AG09319 (cell line): ENCODE measurements around the gene SLC44A3.
"Not testable (repeated sequence)": the region's sequence is repeated elsewhere in the genome, so short reads cannot be mapped to it uniquely, and the experiment has no call there.

Experiments
- DNase-seq: peaks from one replicate; pipeline ENCODE4 v3.0.0-alpha.2; 2010; ENCODE audit warnings: low read depth; ENCODE audit errors: extremely low read depth
- TF ChIP-seq, protein P1 (sequence below): IDR thresholded peaks from 2 replicates; pipeline ENCODE4 v1.5.1; 2011; ENCODE audit warnings: low read depth, mild to moderate bottlenecking, inconsistent platforms, low read length, moderate library complexity

Gene SLC44A3

DNA sequence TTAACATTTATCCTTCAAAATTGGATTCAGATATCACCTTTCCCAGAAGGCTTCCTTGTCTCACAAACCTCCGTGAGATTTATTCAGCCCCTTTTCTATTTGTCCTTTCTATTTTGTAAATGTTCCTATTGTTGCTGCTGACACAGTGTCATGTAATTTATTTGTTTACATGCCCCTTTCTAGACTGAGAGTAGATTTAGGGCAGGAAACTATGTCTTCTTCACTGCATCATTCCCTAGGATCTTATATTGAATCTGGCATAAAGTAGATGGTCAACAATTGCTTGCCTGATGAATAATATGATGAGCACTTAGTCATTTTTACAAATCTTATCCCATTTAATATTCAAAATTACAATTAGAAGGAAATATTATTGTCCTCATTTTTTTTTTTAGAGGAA, 114.9 kb downstream of the SLC44A3 start:
- DNase-seq, result no peak
- TF ChIP-seq, protein P1, sequence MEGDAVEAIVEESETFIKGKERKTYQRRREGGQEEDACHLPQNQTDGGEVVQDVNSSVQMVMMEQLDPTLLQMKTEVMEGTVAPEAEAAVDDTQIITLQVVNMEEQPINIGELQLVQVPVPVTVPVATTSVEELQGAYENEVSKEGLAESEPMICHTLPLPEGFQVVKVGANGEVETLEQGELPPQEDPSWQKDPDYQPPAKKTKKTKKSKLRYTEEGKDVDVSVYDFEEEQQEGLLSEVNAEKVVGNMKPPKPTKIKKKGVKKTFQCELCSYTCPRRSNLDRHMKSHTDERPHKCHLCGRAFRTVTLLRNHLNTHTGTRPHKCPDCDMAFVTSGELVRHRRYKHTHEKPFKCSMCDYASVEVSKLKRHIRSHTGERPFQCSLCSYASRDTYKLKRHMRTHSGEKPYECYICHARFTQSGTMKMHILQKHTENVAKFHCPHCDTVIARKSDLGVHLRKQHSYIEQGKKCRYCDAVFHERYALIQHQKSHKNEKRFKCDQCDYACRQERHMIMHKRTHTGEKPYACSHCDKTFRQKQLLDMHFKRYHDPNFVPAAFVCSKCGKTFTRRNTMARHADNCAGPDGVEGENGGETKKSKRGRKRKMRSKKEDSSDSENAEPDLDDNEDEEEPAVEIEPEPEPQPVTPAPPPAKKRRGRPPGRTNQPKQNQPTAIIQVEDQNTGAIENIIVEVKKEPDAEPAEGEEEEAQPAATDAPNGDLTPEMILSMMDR, result no peak

- TF ChIP-seq, protein P1, result no peak
- DNase-seq, result no peak
Measured at GRCh38 chr1:94935476-94935875, 115.3 kb downstream of the SLC44A3 start.

GRCh38 chr1:94936861-94937620, 116.9 kb downstream of the SLC44A3 start:
- no peak for DNase-seq
- TF ChIP-seq, protein P1, result no peak

GRCh38 chr1:94937820-94938219, 117.7 kb downstream of the SLC44A3 start:
- TF ChIP-seq, protein P1, result no peak
- no peak for DNase-seq

- no peak for DNase-seq
- TF ChIP-seq, protein P1, result no peak
Measured at GRCh38 chr1:94940738-94941137, 120.6 kb downstream of the SLC44A3 start.

DNA sequence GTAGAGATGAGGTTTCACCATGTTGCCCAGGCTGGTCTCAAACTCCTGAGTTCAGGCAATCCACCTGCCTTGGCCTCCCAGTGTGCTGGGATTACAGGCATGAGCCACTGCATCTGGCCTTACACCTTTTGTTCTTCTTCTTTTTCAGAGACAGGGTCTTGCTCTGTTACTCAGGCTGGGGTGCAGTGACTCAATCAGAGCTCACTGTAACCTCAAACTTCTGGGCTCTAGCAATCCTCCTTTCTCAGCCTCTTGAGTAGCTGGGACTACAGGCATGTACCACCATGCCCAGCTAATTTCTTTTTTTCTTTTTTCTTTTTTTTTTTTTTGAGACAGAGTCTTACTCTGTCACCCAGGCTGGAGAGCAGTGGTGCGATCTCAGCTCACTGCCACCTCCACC, 121.3 kb downstream of the SLC44A3 start:
- not testable (repeated sequence) for DNase-seq

GRCh38 chr1:94942171-94943128, 122.3 kb downstream of the SLC44A3 start:
- DNase-seq, result no peak
- TF ChIP-seq, protein P1, result no peak
